AG04450 (cell line): ENCODE measurements around the gene CST8. TPM values are rescaled to one million over a fixed set of nuclear protein-coding genes. Genes with fewer than 3 reads are reported as not detected.

ENCODE experiments used
- CTCF ChIA-PET: fragments of 300-600, 350-600 bp; formaldehyde crosslinking; extraction: SDS; loops from one replicate; lab custom pipeline; 2022; ENCODE audit warnings: antibody characterized with exemption, inconsistent platforms; lab: Charles Lee
- POLR2A ChIA-PET: fragments of 350-600 bp; formaldehyde crosslinking; extraction: SDS; loops from one replicate; lab custom pipeline; 2021; ENCODE audit warnings: antibody characterized with exemption, inconsistent platforms; lab: Yijun Ruan, JAX
- DNase-seq: peaks from one replicate; pipeline ENCODE4 v3.0.0-alpha.2; 2011; ENCODE audit warnings: low read depth, low spot score
- H3K27ac ChIP-seq: one replicate; pipeline ENCODE4 v1.5.1; 2012; ENCODE audit warnings: low read depth, low read length, control low read depth
- H3K27me3 ChIP-seq: one replicate; pipeline ENCODE4 v1.6.0; 2012; ENCODE audit warnings: low read length; ENCODE audit not compliant: control insufficient read depth, insufficient read depth
- H3K4me3 ChIP-seq: 2 replicates; pipeline ENCODE4 v1.5.1; 2011; ENCODE audit warnings: mild to moderate bottlenecking, low read depth, low read length, control low read depth
- H3K9me3 ChIP-seq: 2 replicates; pipeline ENCODE4 v1.5.1; 2012; ENCODE audit warnings: low read length; ENCODE audit not compliant: control insufficient read depth, insufficient read depth
- CTCF ChIP-seq: IDR thresholded peaks from 2 replicates; pipeline ENCODE4 v1.5.1; 2011; ENCODE audit warnings: low read depth, low read length, control low read depth, inconsistent platforms
- polyA plus RNA-seq: library from polyadenylated mRNA; depleted of rRNA; stranded (reverse); fragments of >200 nt; gene quantifications from 2 replicates; pipeline ENCODE4 v1.2.3, GENCODE V29; 2011

CST8 gene
- polyA plus RNA-seq, 1 experiment: not detected

DNA sequence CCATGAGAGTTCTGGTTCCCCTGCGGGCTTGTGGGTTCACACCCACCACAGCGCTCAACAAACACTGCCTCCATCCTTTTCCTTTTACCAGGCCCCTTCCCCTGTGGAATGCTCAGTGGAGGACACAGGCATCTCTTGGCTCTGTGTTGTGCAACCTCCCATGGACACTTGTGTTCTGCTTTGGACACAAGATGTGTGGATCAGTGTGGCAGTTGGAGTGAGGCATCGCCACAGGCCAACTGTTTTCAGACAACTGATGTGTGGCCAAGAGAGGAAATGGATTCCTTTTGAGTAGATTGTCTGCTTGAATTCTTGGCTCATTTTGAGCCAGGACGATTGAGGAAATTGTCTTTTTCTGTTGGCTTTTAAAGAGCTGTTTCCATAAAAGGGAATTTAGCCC lies 26.8 kb downstream of the CST8 start:
- CTCF ChIA-PET: no interaction called here

GRCh38 chr20:23519556-23519955 lies 28.6 kb downstream of the CST8 start:
- no peak for TF ChIP-seq CTCF
- no peak for DNase-seq
- Histone ChIP-seq H3K4me3 (no peak overlapping the region), H3K9me3 (no peaks in the 10 kb centered on the region), H3K27me3 (peaks cover 2% of the 10 kb centered on the region), H3K27ac (no peak overlapping the region)
- ChIA-PET POLR2A (no interaction called here), CTCF (no interaction called here)

More for the DNA sequence above, 26.8 kb downstream of the CST8 start:
- Histone ChIP-seq H3K27me3 (peaks cover 2% of the 10 kb centered on the region), H3K9me3 (no peaks in the 10 kb centered on the region), H3K4me3 (no peak overlapping the region), H3K27ac (no peak overlapping the region)
- no peak for DNase-seq
- POLR2A ChIA-PET: no interaction called here
- TF ChIP-seq CTCF: no peak

DNA sequence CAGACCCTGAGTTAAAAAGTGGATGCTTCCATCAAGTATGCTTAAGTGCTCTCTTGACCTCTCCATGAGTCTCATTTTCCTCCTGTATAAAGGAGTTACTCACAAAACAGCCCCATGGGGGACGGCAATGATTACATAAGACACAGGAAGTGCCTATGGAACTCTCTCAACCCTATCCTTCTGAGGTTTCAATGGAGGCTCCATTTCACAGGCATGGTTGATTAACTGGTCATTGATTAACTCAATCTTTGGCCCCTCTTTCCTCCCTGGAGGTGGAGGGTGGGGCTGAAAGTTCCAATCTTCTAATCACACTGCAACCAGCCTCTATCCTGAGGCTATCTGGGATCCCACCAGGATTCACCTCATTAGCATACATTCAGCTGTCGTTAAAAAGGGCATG lies 29.3 kb downstream of the CST8 start:
- ChIA-PET CTCF (no interaction called here), POLR2A (no interaction called here)
- no peaks in the 10 kb centered on the region for H3K9me3 ChIP-seq

DNA sequence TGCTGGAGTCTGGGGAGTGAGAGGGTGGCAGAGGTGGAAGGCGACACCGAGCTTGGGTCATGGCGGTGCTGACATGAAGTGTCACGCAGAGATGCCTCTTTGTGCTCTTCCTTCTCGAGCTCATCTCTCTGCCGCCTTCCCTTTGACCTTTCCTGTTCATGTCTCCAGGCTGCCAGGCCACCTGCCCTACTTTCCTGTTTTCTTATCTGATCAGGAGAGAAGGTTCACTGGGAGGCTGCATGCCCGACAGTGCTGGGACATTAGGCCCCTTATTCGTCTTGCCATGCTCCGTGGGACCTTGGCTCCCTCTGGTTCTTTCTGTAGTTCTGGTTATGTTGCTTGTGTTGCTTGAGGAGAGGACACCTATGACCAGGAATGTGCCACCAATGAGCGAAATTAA lies 33.2 kb downstream of the CST8 start:
- DNase-seq: no peak
- Histone ChIP-seq H3K4me3 (no peak overlapping the region), H3K27ac (no peak overlapping the region), H3K9me3 (no peaks in the 10 kb centered on the region), H3K27me3 (peaks cover 2% of the 10 kb centered on the region)
- no peak for TF ChIP-seq CTCF
- POLR2A ChIA-PET: no interaction called here
- CTCF ChIA-PET: no interaction called here

More for the DNA sequence above, 29.3 kb downstream of the CST8 start:
- H3K4me3 ChIP-seq: no peak overlapping the region
- H3K27ac ChIP-seq: no peak overlapping the region
- no peak for DNase-seq
- peaks cover 2% of the 10 kb centered on the region for H3K27me3 ChIP-seq
- no peak for TF ChIP-seq CTCF

- ChIA-PET CTCF (no interaction called here), POLR2A (no interaction called here)
- no peak for DNase-seq
- peaks cover under 1% of the 10 kb centered on the region for H3K27me3 ChIP-seq
- no peak overlapping the region for H3K27ac ChIP-seq
- TF ChIP-seq CTCF: no peak
- H3K9me3 ChIP-seq: no peaks in the 10 kb centered on the region
- no peak overlapping the region for H3K4me3 ChIP-seq
Observed at GRCh38 chr20:23526850-23527249, 35.9 kb downstream of the CST8 start.
